ENCODE results near the gene RALA. TPM values are rescaled to one million over a fixed set of nuclear protein-coding genes. Genes with fewer than 3 reads are reported as not detected.
"Not testable (repeated sequence)": the region's sequence is repeated elsewhere in the genome, so short reads cannot be mapped to it uniquely, and the experiment has no call there.

The RALA gene
- total RNA-seq, 1 donor from 2014 or later = 42.6 TPM

GRCh38 chr7:39683216-39683845, 60.0 kb downstream of the RALA start:
- Mint-ChIP-seq H3K4me3 (no peak overlapping the region), H3K36me3 (peaks cover 14% of the 10 kb centered on the region), H3K27ac (no peak overlapping the region), H3K27me3 (no peaks in the 10 kb centered on the region), H3K4me1 (ENCODE audit: unreplicated experiment) (peaks cover 25% of the 10 kb centered on the region), H3K9me3 (peaks cover 4% of the 10 kb centered on the region)
- DNase-seq (ENCODE audit: extremely low spot score, unreplicated experiment) = no peak
- TF ChIP-seq CTCF (conservative IDR thresholded peaks at IDR 0.05) = no peak

GRCh38 chr7:39686261-39686924, 63.0 kb downstream of the RALA start:
- no peak for DNase-seq (ENCODE audit: extremely low spot score, unreplicated experiment)
- no peak for TF ChIP-seq CTCF (conservative IDR thresholded peaks at IDR 0.05)
- Mint-ChIP-seq H3K27ac (no peak overlapping the region), H3K9me3 (peaks cover 4% of the 10 kb centered on the region), H3K36me3 (peaks cover 24% of the 10 kb centered on the region), H3K4me1 (ENCODE audit: unreplicated experiment) (peaks cover 18% of the 10 kb centered on the region), H3K27me3 (no peaks in the 10 kb centered on the region), H3K4me3 (no peak overlapping the region)

DNA sequence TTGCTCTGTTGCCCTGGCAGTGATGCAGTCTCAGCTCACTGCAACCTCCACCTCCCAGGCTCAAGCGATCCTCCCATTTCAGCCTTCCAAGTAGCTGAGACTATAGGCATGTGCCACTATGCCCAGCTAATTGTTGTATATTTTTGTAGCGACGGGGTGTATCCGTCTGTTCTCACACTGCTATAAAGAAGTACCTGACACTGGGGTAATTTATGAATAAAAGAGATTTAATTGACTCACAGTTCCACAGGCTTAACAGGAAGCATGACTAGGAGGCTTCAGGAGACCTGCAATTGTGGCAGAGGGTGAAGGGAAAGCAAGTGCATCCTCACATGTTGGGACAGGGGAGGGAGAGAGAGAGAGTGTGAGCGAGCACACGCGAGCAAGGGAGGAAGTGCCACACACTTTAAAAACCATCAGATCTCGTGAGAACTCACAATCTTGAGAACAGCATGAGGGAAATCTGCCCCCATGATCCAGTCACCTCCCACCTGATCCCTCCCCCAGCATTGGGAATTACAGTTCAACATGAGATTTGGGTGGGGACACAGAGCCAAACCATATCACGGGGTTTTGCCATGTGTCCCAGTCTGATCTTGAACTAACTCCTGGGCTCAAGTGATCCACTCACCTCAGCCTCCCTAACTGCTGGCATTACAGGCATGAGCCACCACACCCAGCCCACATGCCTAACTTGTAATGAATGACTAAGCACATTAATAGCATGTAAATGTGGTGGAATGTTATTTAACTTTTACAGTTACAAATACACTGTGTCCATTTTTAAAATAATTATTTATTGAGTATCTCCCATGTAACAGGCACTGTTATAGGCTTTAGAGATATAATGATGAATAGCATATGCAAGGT, 65.5 kb downstream of the RALA start:
- H3K27me3 Mint-ChIP-seq = no peaks in the 10 kb centered on the region
- no peak for TF ChIP-seq CTCF (conservative IDR thresholded peaks at IDR 0.05)
- peaks cover 9% of the 10 kb centered on the region for H3K4me1 Mint-ChIP-seq (ENCODE audit: unreplicated experiment)
- peaks cover 40% of the 10 kb centered on the region for H3K36me3 Mint-ChIP-seq
- DNase-seq (ENCODE audit: extremely low spot score, unreplicated experiment) = no peak
- H3K4me3 Mint-ChIP-seq = no peak overlapping the region
- peaks cover 4% of the 10 kb centered on the region for H3K9me3 Mint-ChIP-seq
- H3K27ac Mint-ChIP-seq = peak overlapping the region; percentile 41

- Mint-ChIP-seq H3K4me3 (no peak overlapping the region), H3K27ac (no peak overlapping the region), H3K36me3 (peaks cover 43% of the 10 kb centered on the region), H3K9me3 (no peaks in the 10 kb centered on the region), H3K4me1 (ENCODE audit: unreplicated experiment) (no peaks in the 10 kb centered on the region), H3K27me3 (no peaks in the 10 kb centered on the region)
- DNase-seq (ENCODE audit: extremely low spot score, unreplicated experiment) = no peak
- no peak for TF ChIP-seq CTCF (conservative IDR thresholded peaks at IDR 0.05)
Measured at GRCh38 chr7:39691821-39692220, 68.4 kb downstream of the RALA start.

GRCh38 chr7:39693086-39693485, 69.7 kb downstream of the RALA start:
- H3K27ac Mint-ChIP-seq; H3K27me3 Mint-ChIP-seq; H3K4me1 Mint-ChIP-seq (ENCODE audit: unreplicated experiment); H3K4me3 Mint-ChIP-seq; DNase-seq (ENCODE audit: extremely low spot score, unreplicated experiment); H3K9me3 Mint-ChIP-seq: not testable (repeated sequence)
- peaks cover 55% of the 10 kb centered on the region for H3K36me3 Mint-ChIP-seq

- Mint-ChIP-seq H3K9me3 (no peaks in the 10 kb centered on the region), H3K27me3 (no peaks in the 10 kb centered on the region), H3K27ac (no peak overlapping the region), H3K4me3 (no peak overlapping the region), H3K4me1 (ENCODE audit: unreplicated experiment) (no peaks in the 10 kb centered on the region), H3K36me3 (peaks cover 58% of the 10 kb centered on the region)
- no peak for DNase-seq (ENCODE audit: extremely low spot score, unreplicated experiment)
- no peak for TF ChIP-seq CTCF (conservative IDR thresholded peaks at IDR 0.05)
Measured at GRCh38 chr7:39693812-39694211, 70.4 kb downstream of the RALA start.
